ENCODE data around the gene PLCL2.

The PLCL2 gene

DNA sequence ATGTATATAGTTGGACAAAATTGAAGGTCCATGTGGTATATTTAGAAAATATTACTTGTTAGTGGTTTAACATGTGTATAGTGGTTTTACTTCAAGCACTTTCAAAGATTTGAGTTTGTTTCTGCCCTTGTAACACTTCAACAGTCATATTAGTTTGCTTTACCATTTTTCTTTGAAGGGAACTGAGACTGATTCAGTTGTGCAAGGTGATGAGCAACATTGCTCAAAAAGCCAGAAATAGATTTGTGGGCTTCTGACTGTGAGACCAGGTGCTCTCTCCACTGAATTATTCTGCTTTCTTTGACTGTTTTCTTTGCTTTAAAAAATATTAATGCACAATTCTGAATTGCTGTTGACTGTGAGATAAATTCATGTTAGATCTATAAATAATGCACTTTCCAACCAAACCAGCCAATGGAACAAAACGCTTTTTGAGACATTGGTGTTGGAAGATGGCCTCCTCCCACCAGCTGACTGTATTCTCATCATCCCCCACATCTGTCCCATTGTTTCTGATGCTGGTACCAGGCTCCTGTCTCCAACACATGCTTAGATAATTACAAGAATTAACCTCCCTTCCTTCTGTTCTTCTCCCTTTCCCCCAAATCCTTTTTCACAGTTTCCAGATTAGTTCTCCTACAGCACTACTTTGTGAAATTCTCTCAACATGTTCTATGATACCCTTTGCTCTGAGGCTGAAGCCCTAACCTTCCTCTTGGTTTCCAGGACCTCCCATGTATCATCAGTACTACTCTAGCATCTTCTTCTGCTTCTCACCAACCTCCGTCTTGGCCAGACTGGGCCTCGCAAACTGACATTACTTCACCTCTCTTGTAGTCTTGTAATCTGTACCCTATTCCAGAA is 27.9 kb downstream of the PLCL2 start:
- POLR2A ChIA-PET (ENCODE audit: low non-redundant PET), result no interaction called here
- DNase-seq (ENCODE audit: low spot score), result no peak
- TF ChIP-seq, protein P1, sequence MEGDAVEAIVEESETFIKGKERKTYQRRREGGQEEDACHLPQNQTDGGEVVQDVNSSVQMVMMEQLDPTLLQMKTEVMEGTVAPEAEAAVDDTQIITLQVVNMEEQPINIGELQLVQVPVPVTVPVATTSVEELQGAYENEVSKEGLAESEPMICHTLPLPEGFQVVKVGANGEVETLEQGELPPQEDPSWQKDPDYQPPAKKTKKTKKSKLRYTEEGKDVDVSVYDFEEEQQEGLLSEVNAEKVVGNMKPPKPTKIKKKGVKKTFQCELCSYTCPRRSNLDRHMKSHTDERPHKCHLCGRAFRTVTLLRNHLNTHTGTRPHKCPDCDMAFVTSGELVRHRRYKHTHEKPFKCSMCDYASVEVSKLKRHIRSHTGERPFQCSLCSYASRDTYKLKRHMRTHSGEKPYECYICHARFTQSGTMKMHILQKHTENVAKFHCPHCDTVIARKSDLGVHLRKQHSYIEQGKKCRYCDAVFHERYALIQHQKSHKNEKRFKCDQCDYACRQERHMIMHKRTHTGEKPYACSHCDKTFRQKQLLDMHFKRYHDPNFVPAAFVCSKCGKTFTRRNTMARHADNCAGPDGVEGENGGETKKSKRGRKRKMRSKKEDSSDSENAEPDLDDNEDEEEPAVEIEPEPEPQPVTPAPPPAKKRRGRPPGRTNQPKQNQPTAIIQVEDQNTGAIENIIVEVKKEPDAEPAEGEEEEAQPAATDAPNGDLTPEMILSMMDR (conservative IDR thresholded peaks at IDR 0.05; ENCODE audit: low read depth), result no peak
- CTCF ChIA-PET, result no interaction called here
- H3K27ac ChIP-seq, result no peak overlapping the region

GRCh38 chr3:16913264-16913580 is 28.5 kb downstream of the PLCL2 start:
- H3K27ac ChIP-seq, result no peak overlapping the region
- CTCF ChIA-PET, result no interaction called here
- TF ChIP-seq, protein P1 (conservative IDR thresholded peaks at IDR 0.05; ENCODE audit: low read depth), result no peak
- POLR2A ChIA-PET (ENCODE audit: low non-redundant PET), result no interaction called here
- DNase-seq (ENCODE audit: low spot score), result no peak

DNA sequence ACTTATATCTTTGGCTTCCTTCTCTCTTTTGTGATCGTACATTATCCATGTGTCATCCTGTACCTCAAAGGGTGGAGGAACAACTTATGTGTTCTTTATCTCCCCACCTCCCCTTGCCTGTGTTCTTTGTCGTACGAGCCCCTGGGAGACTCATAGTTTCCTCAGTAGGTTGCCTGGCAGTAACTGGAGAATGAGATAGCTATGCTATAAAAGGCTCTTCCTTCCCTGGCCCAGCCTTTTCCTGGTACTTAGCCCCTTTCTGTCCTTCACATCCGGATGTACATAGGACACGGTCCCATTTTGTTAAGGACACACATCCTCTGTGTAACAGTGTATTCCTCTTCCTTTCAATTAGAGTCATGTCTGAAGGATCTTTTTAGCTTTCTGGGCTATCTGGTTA is 32.1 kb downstream of the PLCL2 start:
- no peak overlapping the region for H3K27ac ChIP-seq
- ChIA-PET CTCF (no interaction called here), POLR2A (ENCODE audit: low non-redundant PET) (no interaction called here)
- TF ChIP-seq, protein P1 (conservative IDR thresholded peaks at IDR 0.05; ENCODE audit: low read depth), result no peak
- DNase-seq (ENCODE audit: low spot score), result no peak

GRCh38 chr3:16917256-16917935 is 32.6 kb downstream of the PLCL2 start:
- TF ChIP-seq, protein P1 (conservative IDR thresholded peaks at IDR 0.05; ENCODE audit: low read depth), result no peak
- CTCF ChIA-PET, result no interaction called here
- H3K27ac ChIP-seq, result no peak overlapping the region
- no peak for DNase-seq (ENCODE audit: low spot score)
- POLR2A ChIA-PET (ENCODE audit: low non-redundant PET), result no interaction called here

- ChIA-PET POLR2A (ENCODE audit: low non-redundant PET) (no interaction called here), CTCF (no interaction called here)
- no peak overlapping the region for H3K27ac ChIP-seq
- no peak for DNase-seq (ENCODE audit: low spot score)
- TF ChIP-seq, protein P1 (conservative IDR thresholded peaks at IDR 0.05; ENCODE audit: low read depth), result no peak
Measured at GRCh38 chr3:16917980-16918682, 33.4 kb downstream of the PLCL2 start.

- TF ChIP-seq, protein P1 (conservative IDR thresholded peaks at IDR 0.05; ENCODE audit: low read depth), result no peak
- ChIA-PET POLR2A (ENCODE audit: low non-redundant PET) (no interaction called here), CTCF (no interaction called here)
- no peak overlapping the region for H3K27ac ChIP-seq
- DNase-seq (ENCODE audit: low spot score), result no peak
Measured at GRCh38 chr3:16918683-16919025, 33.9 kb downstream of the PLCL2 start.

Measured in RWPE1 (cell line).